A673 (cell line): ENCODE results near the gene GNAT1. TPM values are rescaled to one million over a fixed set of nuclear protein-coding genes. Genes with fewer than 3 reads are reported as not detected.

Source experiments
- BruUV-seq: library from RNA; stranded (reverse); fragments of 400-500 nt; replicated peaks from 2 replicates; lab custom pipeline; 2021; lab: Mats Ljungman, UMichigan
- CTCF ChIA-PET: fragments of 300-600 bp; sonication (Branson Sonifier 250); formaldehyde crosslinking; loops from one replicate; lab custom pipeline; 2022; ENCODE audit warnings: antibody characterized with exemption; lab: Charles Lee
- POLR2A ChIA-PET: fragments of 300-600 bp; sonication (Branson Sonifier 250); formaldehyde crosslinking; loops from one replicate; lab custom pipeline; 2022; ENCODE audit warnings: antibody characterized with exemption; ENCODE audit not compliant: low non-redundant PET; lab: Charles Lee
- DNase-seq: peaks from one replicate; pipeline ENCODE4 v3.0.0-alpha.2; 2015; ENCODE audit warnings: low spot score
- H3K27ac ChIP-seq: fragments of 200-600 bp; sonication (generic); 2 replicates; pipeline ENCODE4 v1.5.1; 2016; ENCODE audit warnings: mixed run types, low read depth, mild to moderate bottlenecking, mixed read lengths, antibody characterized with exemption, low read length; ENCODE audit not compliant: poor library complexity, severe bottlenecking
- H3K27me3 ChIP-seq: fragments of 200-600 bp; sonication (generic); replicated peaks from 2 replicates; pipeline ENCODE4 v1.6.1; 2017; ENCODE audit warnings: mixed run types, low read depth, mild to moderate bottlenecking, mixed read lengths, antibody characterized with exemption, low read length; ENCODE audit not compliant: insufficient read depth, poor library complexity
- H3K36me3 ChIP-seq: fragments of 200-600 bp; sonication (generic); 2 replicates; pipeline ENCODE4 v1.6.1; 2016; ENCODE audit warnings: mixed run types, mild to moderate bottlenecking, mixed read lengths, antibody characterized with exemption, low read length; ENCODE audit not compliant: insufficient read depth, poor library complexity, severe bottlenecking
- H3K4me1 ChIP-seq: fragments of 200-600 bp; sonication (generic); 2 replicates; pipeline ENCODE4 v1.6.1; 2017; ENCODE audit warnings: mixed run types, mild to moderate bottlenecking, mixed read lengths, antibody characterized with exemption, low read length; ENCODE audit not compliant: insufficient read depth, poor library complexity, severe bottlenecking
- H3K4me3 ChIP-seq: fragments of 200-600 bp; sonication (generic); 2 replicates; pipeline ENCODE4 v1.5.1; 2016; ENCODE audit warnings: low read depth, mixed run types, mild to moderate bottlenecking, mixed read lengths, low read length; ENCODE audit not compliant: poor library complexity, severe bottlenecking
- H3K9me3 ChIP-seq: fragments of 200-600 bp; sonication (generic); 2 replicates; pipeline ENCODE4 v1.6.1; 2016; ENCODE audit warnings: mixed run types, low read depth, mild to moderate bottlenecking, mixed read lengths, antibody characterized with exemption, low read length; ENCODE audit not compliant: poor library complexity, severe bottlenecking
- CTCF ChIP-seq: fragments of 300-800, 200-600 bp; sonication (generic); conservative IDR thresholded peaks from 2 replicates; pipeline ENCODE4 v1.5.1; 2017; ENCODE audit warnings: low read depth, mild to moderate bottlenecking, antibody characterized with exemption, low read length, moderate library complexity, mixed read lengths
- EZH2 ChIP-seq: fragments of 200-600 bp; sonication (generic); IDR thresholded peaks from 2 replicates; pipeline ENCODE4 v1.6.1; 2017; ENCODE audit warnings: borderline replicate concordance, low read depth, mild to moderate bottlenecking, mixed read lengths, antibody characterized with exemption, low read length; ENCODE audit not compliant: poor library complexity, severe bottlenecking
- intact Hi-C: fragments of 100-400 bp; cut with micrococcal nuclease; formaldehyde crosslinking; loops from one replicate; pipeline ENCODE4 v1.10.0; 2022; ENCODE audit not compliant: unreplicated experiment
- total RNA-seq: library from RNA; stranded (reverse); gene quantifications from 2 replicates; pipeline ENCODE4 v1.2.3, GENCODE V29; 2021

GNAT1 gene
- total RNA-seq, 1 experiment from 2014 or later: not detected

GRCh38 chr3:50201573-50202315 is 10.3 kb downstream of the GNAT1 start:
- no peak for DNase-seq
- intact Hi-C loops: no loop called here
- H3K4me1 ChIP-seq: no peaks in the 10 kb centered on the region
- ChIA-PET POLR2A (no interaction called here), CTCF (no interaction called here)
- no peak overlapping the region for H3K27ac ChIP-seq
- no peak overlapping the region for H3K4me3 ChIP-seq
- peaks cover 27% of the 10 kb centered on the region for H3K27me3 ChIP-seq
- H3K36me3 ChIP-seq: no peaks in the 10 kb centered on the region
- no TSS peak for BruUV-seq
- no peaks in the 10 kb centered on the region for H3K9me3 ChIP-seq
- TF ChIP-seq CTCF: no peak
- no peak for TF ChIP-seq EZH2

GRCh38 chr3:50202353-50203112 is 11.1 kb downstream of the GNAT1 start:
- no peaks in the 10 kb centered on the region for H3K36me3 ChIP-seq
- CTCF ChIA-PET: no interaction called here
- BruUV-seq: no TSS peak
- intact Hi-C loops: no loop called here
- TF ChIP-seq CTCF: no peak
- no peak for TF ChIP-seq EZH2
- POLR2A ChIA-PET: no interaction called here
- no peak for DNase-seq
- no peaks in the 10 kb centered on the region for H3K9me3 ChIP-seq
- H3K4me1 ChIP-seq: no peaks in the 10 kb centered on the region
- H3K27me3 ChIP-seq: peaks cover 29% of the 10 kb centered on the region
- H3K4me3 ChIP-seq: no peak overlapping the region
- no peak overlapping the region for H3K27ac ChIP-seq

- Histone ChIP-seq H3K27ac (no peak overlapping the region), H3K36me3 (no peaks in the 10 kb centered on the region), H3K4me1 (no peaks in the 10 kb centered on the region), H3K9me3 (no peaks in the 10 kb centered on the region), H3K27me3 (peaks cover 29% of the 10 kb centered on the region), H3K4me3 (no peak overlapping the region)
- intact Hi-C loops: no loop called here
- no peak for DNase-seq
- ChIA-PET POLR2A (no interaction called here), CTCF (no interaction called here)
- BruUV-seq: no TSS peak
- TF ChIP-seq EZH2: no peak
- TF ChIP-seq CTCF: no peak
Observed at GRCh38 chr3:50203113-50203808, 11.9 kb downstream of the GNAT1 start.
